ENCODE measurements around the gene SHQ1.
A peak's percentile ranks its signal among the peaks of the same experiment; 100 is the strongest.

Gene SHQ1

GRCh38 chr3:72766866-72767265, 81.4 kb downstream of the SHQ1 start:
- no peak for DNase-seq (ENCODE audit: low spot score)
- H3K9me3 Mint-ChIP-seq = no peaks in the 10 kb centered on the region
- H3K4me3 Mint-ChIP-seq = no peak overlapping the region
- no peak overlapping the region for H3K27ac Mint-ChIP-seq
- peaks cover 12% of the 10 kb centered on the region for H3K36me3 Mint-ChIP-seq (ENCODE audit: low read depth)
- peaks cover 8% of the 10 kb centered on the region for H3K4me1 Mint-ChIP-seq (ENCODE audit: low read depth)
- H3K27me3 Mint-ChIP-seq (ENCODE audit: low read depth) = no peaks in the 10 kb centered on the region

- H3K9me3 Mint-ChIP-seq = no peaks in the 10 kb centered on the region
- no peaks in the 10 kb centered on the region for H3K27me3 Mint-ChIP-seq (ENCODE audit: low read depth)
- peaks cover 12% of the 10 kb centered on the region for H3K4me1 Mint-ChIP-seq (ENCODE audit: low read depth)
- no peak overlapping the region for H3K27ac Mint-ChIP-seq
- no peak overlapping the region for H3K4me3 Mint-ChIP-seq
- no peak for DNase-seq (ENCODE audit: low spot score)
- H3K36me3 Mint-ChIP-seq (ENCODE audit: low read depth) = peaks cover 9% of the 10 kb centered on the region
These were observed 84.3 kb downstream of the SHQ1 start for GRCh38 chr3:72763751-72764440.

- H3K4me3 Mint-ChIP-seq = no peak overlapping the region
- no peak for DNase-seq (ENCODE audit: low spot score)
- H3K4me1 Mint-ChIP-seq (ENCODE audit: low read depth) = peaks cover 21% of the 10 kb centered on the region
- H3K9me3 Mint-ChIP-seq = no peaks in the 10 kb centered on the region
- H3K27me3 Mint-ChIP-seq (ENCODE audit: low read depth) = no peaks in the 10 kb centered on the region
- H3K36me3 Mint-ChIP-seq (ENCODE audit: low read depth) = peaks cover 14% of the 10 kb centered on the region
- H3K27ac Mint-ChIP-seq = no peak overlapping the region
These were observed 86.8 kb downstream of the SHQ1 start for GRCh38 chr3:72761410-72761809.

- Mint-ChIP-seq H3K27ac (no peak overlapping the region), H3K36me3 (ENCODE audit: low read depth) (peaks cover 14% of the 10 kb centered on the region), H3K9me3 (no peaks in the 10 kb centered on the region), H3K27me3 (ENCODE audit: low read depth) (no peaks in the 10 kb centered on the region), H3K4me1 (ENCODE audit: low read depth) (peaks cover 28% of the 10 kb centered on the region), H3K4me3 (no peak overlapping the region)
- DNase-seq (ENCODE audit: low spot score) = no peak
These were observed 88.0 kb downstream of the SHQ1 start for GRCh38 chr3:72760225-72760624.

GRCh38 chr3:72756900-72757299, 91.3 kb downstream of the SHQ1 start:
- Mint-ChIP-seq H3K4me1 (ENCODE audit: low read depth) (peaks cover 38% of the 10 kb centered on the region), H3K4me3 (peak overlapping the region; percentile 60), H3K27ac (peak overlapping the region; percentile 76), H3K36me3 (ENCODE audit: low read depth) (peaks cover 17% of the 10 kb centered on the region), H3K27me3 (ENCODE audit: low read depth) (no peaks in the 10 kb centered on the region), H3K9me3 (no peaks in the 10 kb centered on the region)
- DNase-seq (ENCODE audit: low spot score) = peak; percentile 58

- Mint-ChIP-seq H3K4me3 (no peak overlapping the region), H3K4me1 (ENCODE audit: low read depth) (peaks cover 41% of the 10 kb centered on the region), H3K27me3 (ENCODE audit: low read depth) (no peaks in the 10 kb centered on the region), H3K36me3 (ENCODE audit: low read depth) (peaks cover 18% of the 10 kb centered on the region), H3K9me3 (no peaks in the 10 kb centered on the region), H3K27ac (no peak overlapping the region)
- DNase-seq (ENCODE audit: low spot score) = no peak
These were observed 93.7 kb downstream of the SHQ1 start for GRCh38 chr3:72754582-72754981.

GRCh38 chr3:72753495-72753894, 94.8 kb downstream of the SHQ1 start:
- Mint-ChIP-seq H3K27ac (no peak overlapping the region), H3K4me3 (no peak overlapping the region), H3K9me3 (no peaks in the 10 kb centered on the region), H3K4me1 (ENCODE audit: low read depth) (peaks cover 44% of the 10 kb centered on the region), H3K36me3 (ENCODE audit: low read depth) (peaks cover 18% of the 10 kb centered on the region), H3K27me3 (ENCODE audit: low read depth) (no peaks in the 10 kb centered on the region)
- no peak for DNase-seq (ENCODE audit: low spot score)

GRCh38 chr3:72750405-72750965, 97.8 kb downstream of the SHQ1 start:
- H3K27me3 Mint-ChIP-seq (ENCODE audit: low read depth) = no peaks in the 10 kb centered on the region
- H3K36me3 Mint-ChIP-seq (ENCODE audit: low read depth) = peaks cover 12% of the 10 kb centered on the region
- H3K4me3 Mint-ChIP-seq = no peak overlapping the region
- no peak overlapping the region for H3K27ac Mint-ChIP-seq
- H3K4me1 Mint-ChIP-seq (ENCODE audit: low read depth) = peaks cover 26% of the 10 kb centered on the region
- no peaks in the 10 kb centered on the region for H3K9me3 Mint-ChIP-seq
- no peak for DNase-seq (ENCODE audit: low spot score)

GRCh38 chr3:72748659-72749058, 99.6 kb downstream of the SHQ1 start:
- no peaks in the 10 kb centered on the region for H3K9me3 Mint-ChIP-seq
- no peak overlapping the region for H3K27ac Mint-ChIP-seq
- no peak overlapping the region for H3K4me3 Mint-ChIP-seq
- no peaks in the 10 kb centered on the region for H3K27me3 Mint-ChIP-seq (ENCODE audit: low read depth)
- no peak for DNase-seq (ENCODE audit: low spot score)
- peaks cover 6% of the 10 kb centered on the region for H3K36me3 Mint-ChIP-seq (ENCODE audit: low read depth)
- peaks cover 13% of the 10 kb centered on the region for H3K4me1 Mint-ChIP-seq (ENCODE audit: low read depth)

GRCh38 chr3:72746430-72747411, 101.5 kb downstream of the SHQ1 start:
- no peaks in the 10 kb centered on the region for H3K27me3 Mint-ChIP-seq (ENCODE audit: low read depth)
- H3K9me3 Mint-ChIP-seq = no peaks in the 10 kb centered on the region
- H3K4me3 Mint-ChIP-seq = no peak overlapping the region
- peaks cover 3% of the 10 kb centered on the region for H3K36me3 Mint-ChIP-seq (ENCODE audit: low read depth)
- peaks cover 12% of the 10 kb centered on the region for H3K4me1 Mint-ChIP-seq (ENCODE audit: low read depth)
- DNase-seq (ENCODE audit: low spot score) = no peak
- H3K27ac Mint-ChIP-seq = no peak overlapping the region

GRCh38 chr3:72745146-72745999, 102.9 kb downstream of the SHQ1 start:
- DNase-seq (ENCODE audit: low spot score) = no peak
- H3K4me1 Mint-ChIP-seq (ENCODE audit: low read depth) = peaks cover 12% of the 10 kb centered on the region
- no peak overlapping the region for H3K4me3 Mint-ChIP-seq
- H3K27ac Mint-ChIP-seq = no peak overlapping the region
- no peaks in the 10 kb centered on the region for H3K27me3 Mint-ChIP-seq (ENCODE audit: low read depth)
- H3K36me3 Mint-ChIP-seq (ENCODE audit: low read depth) = peaks cover 3% of the 10 kb centered on the region
- no peaks in the 10 kb centered on the region for H3K9me3 Mint-ChIP-seq

- Mint-ChIP-seq H3K9me3 (no peaks in the 10 kb centered on the region), H3K27me3 (ENCODE audit: low read depth) (no peaks in the 10 kb centered on the region), H3K36me3 (ENCODE audit: low read depth) (no peaks in the 10 kb centered on the region), H3K27ac (no peak overlapping the region), H3K4me3 (no peak overlapping the region), H3K4me1 (ENCODE audit: low read depth) (peaks cover 9% of the 10 kb centered on the region)
- DNase-seq (ENCODE audit: low spot score) = no peak
These were observed 103.9 kb downstream of the SHQ1 start for GRCh38 chr3:72744330-72744729.

Measured in T-helper 2 cell treated with Interferon-gamma antibody and Interleukin-4, amounts not matched to agents 5 μg/mL and 100 μg/mL, for 36 hours (primary cell).